Measurements from ENCODE around the gene NIPBL. TPM values are rescaled to one million over a fixed set of nuclear protein-coding genes. Genes with fewer than 3 reads are reported as not detected.

Gene NIPBL
- total and polyA plus RNA-seq, 2 of the 8 experiments (the other 6 are each of a cell fraction or from before 2014, with no cell fraction given), result 21.1 to 53.5 TPM

DNA sequence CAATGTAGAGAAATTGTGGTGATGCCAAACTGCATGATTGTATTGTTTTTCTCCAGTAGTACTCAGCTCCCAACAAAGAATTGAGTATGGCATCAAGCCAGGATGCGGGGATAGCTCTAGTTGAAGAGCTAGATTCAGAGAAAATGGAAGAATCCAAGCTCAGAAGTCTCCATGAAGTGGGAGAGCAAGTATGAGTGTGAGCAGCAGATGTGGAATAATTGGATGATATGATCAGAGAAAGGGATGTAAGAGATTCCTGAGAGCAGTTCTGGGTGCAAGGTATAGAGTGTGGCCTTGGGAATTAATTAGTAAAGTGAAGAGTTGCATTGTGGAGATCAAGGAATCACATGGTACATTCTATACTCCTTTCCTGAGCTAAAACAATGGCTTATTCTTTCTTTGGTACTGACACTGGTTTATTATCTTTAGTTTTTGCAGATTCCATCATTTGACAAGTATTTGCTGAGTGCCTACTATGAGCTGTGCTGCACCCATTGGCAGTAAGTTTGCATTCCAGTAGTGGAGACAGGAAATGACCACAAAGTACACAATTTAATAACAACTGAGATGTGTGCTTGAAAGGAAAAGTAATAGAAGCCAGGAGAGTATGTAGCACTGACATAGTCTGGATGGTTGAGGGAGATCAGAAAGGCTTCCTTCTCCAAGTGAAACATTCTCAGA, 195.5 kb downstream of the NIPBL start:
- Histone ChIP-seq H2BK12ac (ENCODE audit: low read depth, low read length) (no peak overlapping the region), H3K36me3 (ENCODE audit: control insufficient read depth in 2 of 4, insufficient read depth in 4 of 4, low read length in 3 of 4) (no peaks in the 10 kb centered on the region), H3K4ac (replicated peaks; ENCODE audit: insufficient read length, low read depth, low read length) (no peak overlapping the region), H2BK120ac (replicated peaks; ENCODE audit: low read depth, low read length) (no peak overlapping the region), H4K5ac (ENCODE audit: insufficient read length, low read depth, low read length) (no peak overlapping the region), H3K79me2 (ENCODE audit: control insufficient read depth in 1 of 2, insufficient read depth in 2 of 2, low read length in 2 of 2) (no peaks in the 10 kb centered on the region), H3K23ac (ENCODE audit: insufficient read length) (no peak overlapping the region), H3K4me2 (ENCODE audit: insufficient read depth in 1 of 2, low read depth in 2 of 2, low read length in 2 of 2) (no peak overlapping the region), H3K79me1 (ENCODE audit: low read depth, low read length) (no peaks in the 10 kb centered on the region), H2BK5ac (ENCODE audit: low read depth, low read length) (no peak overlapping the region), H3K9ac (replicated peaks in 1 of 4; ENCODE audit: extremely low read depth in 1 of 4, low read depth in 3 of 4, low read length in 3 of 4) (no peak overlapping the region), H4K20me1 (replicated peaks in 1 of 2; ENCODE audit: control insufficient read depth in 1 of 2, insufficient read depth in 2 of 2, low read length in 2 of 2) (no peaks in the 10 kb centered on the region), H3K9me3 (ENCODE audit: insufficient read depth in 2 of 2, low read depth in 1 of 2, low read length in 1 of 2) (no peaks in the 10 kb centered on the region), H3K23me2 (ENCODE audit: low read depth, low read length) (no peaks in the 10 kb centered on the region), H2BK20ac (ENCODE audit: low read length) (no peak overlapping the region), H3K4me1 (replicated peaks in 1 of 4; ENCODE audit: control insufficient read depth in 3 of 4, insufficient read depth in 4 of 4, low read length in 3 of 4) (no peaks in the 10 kb centered on the region), H3K56ac (replicated peaks; ENCODE audit: insufficient read length, low read depth, low read length) (no peak overlapping the region), H3K27me3 (replicated peaks in 1 of 4; ENCODE audit: control insufficient read depth in 3 of 4, extremely low read depth in 1 of 4, insufficient read depth in 3 of 4, low read length in 3 of 4) (no peaks in the 10 kb centered on the region), H3K14ac (ENCODE audit: insufficient read length) (no peak overlapping the region), H3K4me3 (ENCODE audit: extremely low read depth in 1 of 4, insufficient read depth in 2 of 4, low read depth in 3 of 4, low read length in 4 of 4) (no peak overlapping the region), H2AK5ac (ENCODE audit: low read depth, low read length) (no peak overlapping the region), H2AFZ (ENCODE audit: low read length) (no peak overlapping the region), H3K18ac (ENCODE audit: extremely low read depth, low read length) (no peak overlapping the region), H2BK15ac (ENCODE audit: low read length) (no peak overlapping the region), H3K27ac (ENCODE audit: low read depth, low read length) (no peak overlapping the region), H4K8ac (ENCODE audit: extremely low read depth, insufficient read depth, low read length) (no peak overlapping the region), H4K91ac (replicated peaks; ENCODE audit: insufficient read length, low read length) (no peak overlapping the region)
- POLR2A ChIA-PET (ENCODE audit: partially characterized antibody), result interaction anchor here (0.9 to 2.1 kb wide), 2 partner anchors 13 to 104 kb away, joined by 3 to 7 read pairs; no protein-coding TSS in a partner anchor
- DNase-seq (ENCODE audit: low read depth in 1 of 2, low spot score in 2 of 2) (no peak), FAIRE-seq (no peak)
- CTCF ChIA-PET (ENCODE audit: partially characterized antibody), result interaction anchor here (0.8 to 1.4 kb wide), 5 partner anchors 8 to 298 kb away, joined by 3 to 6 read pairs (median 4); partner anchors contain the start of gene NUP155
- 90% methylated on average over 1 of the region's 1 CpG; no CpG with 5 or more reads in 1 of the 2 experiments for WGBS, 2 experiments (ENCODE audit: extremely low coverage in 1 of 2, insufficient coverage in 1 of 2, insufficient read length in 1 of 2, insufficient replicate concordance in 2 of 2, low coverage in 1 of 2, low lambda C conversion rate in 2 of 2, missing lambda C conversion rate in 1 of 2)
- no peak for TF ChIP-seq HDAC2 (IDR thresholded peaks at IDR 0.05; ENCODE audit: borderline replicate concordance in 1 of 2, low read depth in 2 of 2, low read length in 2 of 2)
- no peak for TF ChIP-seq SIRT6 (IDR thresholded peaks at IDR 0.05; ENCODE audit: low read length)
- TF ChIP-seq, protein P1, sequence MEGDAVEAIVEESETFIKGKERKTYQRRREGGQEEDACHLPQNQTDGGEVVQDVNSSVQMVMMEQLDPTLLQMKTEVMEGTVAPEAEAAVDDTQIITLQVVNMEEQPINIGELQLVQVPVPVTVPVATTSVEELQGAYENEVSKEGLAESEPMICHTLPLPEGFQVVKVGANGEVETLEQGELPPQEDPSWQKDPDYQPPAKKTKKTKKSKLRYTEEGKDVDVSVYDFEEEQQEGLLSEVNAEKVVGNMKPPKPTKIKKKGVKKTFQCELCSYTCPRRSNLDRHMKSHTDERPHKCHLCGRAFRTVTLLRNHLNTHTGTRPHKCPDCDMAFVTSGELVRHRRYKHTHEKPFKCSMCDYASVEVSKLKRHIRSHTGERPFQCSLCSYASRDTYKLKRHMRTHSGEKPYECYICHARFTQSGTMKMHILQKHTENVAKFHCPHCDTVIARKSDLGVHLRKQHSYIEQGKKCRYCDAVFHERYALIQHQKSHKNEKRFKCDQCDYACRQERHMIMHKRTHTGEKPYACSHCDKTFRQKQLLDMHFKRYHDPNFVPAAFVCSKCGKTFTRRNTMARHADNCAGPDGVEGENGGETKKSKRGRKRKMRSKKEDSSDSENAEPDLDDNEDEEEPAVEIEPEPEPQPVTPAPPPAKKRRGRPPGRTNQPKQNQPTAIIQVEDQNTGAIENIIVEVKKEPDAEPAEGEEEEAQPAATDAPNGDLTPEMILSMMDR (IDR thresholded peaks at IDR 0.05; ENCODE audit: control extremely low read depth in 1 of 3, insufficient read depth in 1 of 3, low read depth in 1 of 3, low read length in 3 of 3), result no peak
- no peak for TF ChIP-seq CHD1 (IDR thresholded peaks at IDR 0.05; ENCODE audit: low read depth, low read length)
- no peak for TF ChIP-seq NRF1 (IDR thresholded peaks at IDR 0.05; ENCODE audit: low read depth, low read length)
- TF ChIP-seq, protein P2, sequence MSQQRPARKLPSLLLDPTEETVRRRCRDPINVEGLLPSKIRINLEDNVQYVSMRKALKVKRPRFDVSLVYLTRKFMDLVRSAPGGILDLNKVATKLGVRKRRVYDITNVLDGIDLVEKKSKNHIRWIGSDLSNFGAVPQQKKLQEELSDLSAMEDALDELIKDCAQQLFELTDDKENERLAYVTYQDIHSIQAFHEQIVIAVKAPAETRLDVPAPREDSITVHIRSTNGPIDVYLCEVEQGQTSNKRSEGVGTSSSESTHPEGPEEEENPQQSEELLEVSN (IDR thresholded peaks at IDR 0.05), result no peak
- TF ChIP-seq TAF7 (optimal IDR thresholded peaks at IDR 0.05; ENCODE audit: borderline replicate concordance, low read depth, low read length), result no peak

All from H1 (cell line).